ENCODE measurements around the gene GUCY2D. TPM values are rescaled to one million over a fixed set of nuclear protein-coding genes. Genes with fewer than 3 reads are reported as not detected.
A peak's percentile ranks its signal among the peaks of the same experiment; 100 is the strongest.

GUCY2D gene
- total RNA-seq, 2 donors from 2014 or later: 1.2 to 1.6 TPM

DNA sequence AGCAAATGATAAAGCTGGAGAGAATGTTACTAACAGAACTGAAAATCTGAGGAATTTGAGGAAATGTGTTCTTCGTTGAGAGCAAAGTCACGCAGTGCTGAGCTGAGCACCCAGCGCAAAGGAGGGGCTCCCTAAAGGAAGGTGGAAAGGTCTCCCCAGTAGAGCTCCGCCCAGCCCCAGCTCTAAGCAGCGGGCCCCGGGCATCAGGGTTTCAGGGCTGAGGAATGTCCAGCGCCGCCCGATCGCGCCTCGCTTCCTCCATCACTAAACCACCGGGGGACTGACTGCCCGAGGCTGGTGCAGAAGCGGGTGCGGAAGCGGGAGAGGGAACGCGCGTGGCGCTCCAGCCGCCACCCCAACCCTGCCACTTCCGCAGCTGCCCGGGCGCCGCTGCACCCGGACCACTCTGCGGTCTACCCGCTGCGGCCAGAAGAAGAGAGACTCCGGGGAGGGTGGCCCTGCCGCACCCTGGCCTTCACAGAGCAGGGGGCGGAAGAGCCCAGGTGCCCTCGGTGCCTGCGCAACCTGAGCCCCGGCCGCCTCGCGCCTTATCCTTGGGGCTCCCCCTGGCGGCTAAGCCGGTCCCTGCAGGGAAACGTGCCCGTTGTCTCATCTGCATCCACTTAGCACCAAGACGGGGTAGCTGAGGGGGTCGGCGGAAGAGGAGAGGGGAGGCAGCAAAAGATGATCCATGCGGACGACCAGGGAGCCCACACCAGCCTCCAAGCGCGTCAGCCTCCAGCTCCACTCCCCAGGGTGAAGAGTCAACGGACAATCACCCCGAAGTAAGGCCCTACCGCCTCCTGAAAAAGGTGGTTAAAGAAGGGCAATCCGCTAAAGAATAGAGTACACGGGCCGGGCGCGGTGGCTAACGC, 12.4 kb upstream of the GUCY2D start:
- Mint-ChIP-seq H3K4me1 (peaks cover 6% of the 10 kb centered on the region), H3K27ac (no peak overlapping the region), H3K4me3 (peak overlapping the region; percentile 45), H3K36me3 (ENCODE audit: low read depth) (no peaks in the 10 kb centered on the region), H3K27me3 (ENCODE audit: insufficient read depth) (peaks cover 42% of the 10 kb centered on the region), H3K9me3 (peaks cover 3% of the 10 kb centered on the region)
- Histone ChIP-seq H3K9me3 (ENCODE audit: control insufficient read depth, low read length) (no peaks in the 10 kb centered on the region), H3K9ac (ENCODE audit: extremely low read depth, low read length, poor library complexity, severe bottlenecking) (peak overlapping the region; percentile 11), H3K4me3 (ENCODE audit: low read length) (peak overlapping the region; percentile 71), H3K27me3 (ENCODE audit: control insufficient read depth, insufficient read depth, low read length, poor library complexity, severe bottlenecking) (no peaks in the 10 kb centered on the region), H3K36me3 (ENCODE audit: control insufficient read depth, insufficient read depth, low read length) (no peaks in the 10 kb centered on the region), H3K27ac (ENCODE audit: low read depth, low read length) (no peak overlapping the region), H3K4me1 (ENCODE audit: control insufficient read depth, insufficient read depth, low read length) (no peaks in the 10 kb centered on the region)
- peak; percentile 100 for DNase-seq
- 16 to 26% methylated on average over 32 to 59 of the region's 59 CpGs for WGBS, 2 experiments (ENCODE audit: insufficient coverage in 1 of 2, insufficient read length in 1 of 2)
- peak; percentile 98 for TF ChIP-seq CTCF (conservative IDR thresholded peaks at IDR 0.05)

DNA sequence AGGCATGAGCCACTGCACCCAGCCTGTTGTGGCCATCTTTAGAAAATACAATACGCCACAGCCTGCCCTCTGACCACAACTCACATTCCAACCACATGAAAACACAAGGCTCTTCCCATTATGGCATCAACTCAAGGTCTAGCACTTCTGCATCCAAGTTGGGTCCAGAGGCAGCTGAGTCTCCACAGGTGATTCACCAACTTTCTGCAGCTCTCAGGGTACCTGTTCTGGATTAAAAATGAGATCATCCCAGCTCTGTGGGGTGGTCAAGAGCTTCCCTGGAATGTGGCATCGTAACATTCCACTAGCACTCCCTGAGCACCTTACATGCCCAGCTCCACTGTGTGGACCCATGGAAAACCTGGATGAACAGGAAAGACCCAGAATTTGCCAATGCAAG, 9.9 kb upstream of the GUCY2D start:
- no peak for DNase-seq
- H3K36me3 Mint-ChIP-seq (ENCODE audit: low read depth): no peaks in the 10 kb centered on the region
- H3K9me3 Mint-ChIP-seq: peaks cover 3% of the 10 kb centered on the region
- WGBS, 2 experiments (ENCODE audit: insufficient coverage in 1 of 2, insufficient read length in 1 of 2): 87 to 100% methylated on average over 2 of the region's 2 CpGs
- peaks cover 3% of the 10 kb centered on the region for H3K4me1 Mint-ChIP-seq
- H3K9me3 ChIP-seq (ENCODE audit: control insufficient read depth, low read length): no peaks in the 10 kb centered on the region
- no peaks in the 10 kb centered on the region for H3K27me3 ChIP-seq (ENCODE audit: control insufficient read depth, insufficient read depth, low read length, poor library complexity, severe bottlenecking)
- no peak for TF ChIP-seq CTCF (conservative IDR thresholded peaks at IDR 0.05)
- H3K4me3 ChIP-seq (ENCODE audit: low read length): no peak overlapping the region
- no peaks in the 10 kb centered on the region for H3K4me1 ChIP-seq (ENCODE audit: control insufficient read depth, insufficient read depth, low read length)
- peaks cover 37% of the 10 kb centered on the region for H3K27me3 Mint-ChIP-seq (ENCODE audit: insufficient read depth)
- H3K27ac ChIP-seq (ENCODE audit: low read depth, low read length): no peak overlapping the region
- no peaks in the 10 kb centered on the region for H3K36me3 ChIP-seq (ENCODE audit: control insufficient read depth, insufficient read depth, low read length)
- no peak overlapping the region for H3K9ac ChIP-seq (ENCODE audit: extremely low read depth, low read length, poor library complexity, severe bottlenecking)
- no peak overlapping the region for H3K4me3 Mint-ChIP-seq
- no peak overlapping the region for H3K27ac Mint-ChIP-seq

DNA sequence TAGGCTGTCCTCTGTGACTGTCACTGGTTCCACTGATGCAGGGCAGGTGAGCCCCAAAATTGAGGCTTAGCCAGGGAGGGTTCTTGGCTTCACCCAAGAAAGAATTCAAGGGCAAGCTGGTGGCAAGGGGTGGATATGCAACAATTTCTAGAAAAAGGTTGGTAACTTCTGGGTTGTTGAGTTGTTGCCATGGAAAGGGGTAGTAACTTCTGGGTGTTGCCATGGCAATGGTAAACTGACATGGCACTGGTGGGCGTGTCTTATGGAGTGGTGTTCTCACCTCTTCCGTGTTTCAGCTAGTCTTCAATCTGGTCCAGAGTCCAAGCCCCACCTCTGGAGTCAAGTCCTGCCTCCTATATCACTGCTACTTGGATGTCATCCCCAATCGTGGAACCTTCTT, 9.5 kb upstream of the GUCY2D start:
- no peak for DNase-seq
- Mint-ChIP-seq H3K27ac (peak overlapping the region; percentile 37), H3K27me3 (ENCODE audit: insufficient read depth) (peaks cover 33% of the 10 kb centered on the region), H3K4me3 (no peak overlapping the region), H3K9me3 (peaks cover 3% of the 10 kb centered on the region), H3K4me1 (peaks cover 2% of the 10 kb centered on the region), H3K36me3 (ENCODE audit: low read depth) (no peaks in the 10 kb centered on the region)
- whole genome bisulfite sequencing, 2 experiments (ENCODE audit: insufficient coverage in 1 of 2, insufficient read length in 1 of 2): 70 to 86% methylated on average over 1 to 3 of the region's 3 CpGs
- Histone ChIP-seq H3K36me3 (ENCODE audit: control insufficient read depth, insufficient read depth, low read length) (no peaks in the 10 kb centered on the region), H3K9me3 (ENCODE audit: control insufficient read depth, low read length) (no peaks in the 10 kb centered on the region), H3K9ac (ENCODE audit: extremely low read depth, low read length, poor library complexity, severe bottlenecking) (no peak overlapping the region), H3K4me3 (ENCODE audit: low read length) (no peak overlapping the region), H3K27me3 (ENCODE audit: control insufficient read depth, insufficient read depth, low read length, poor library complexity, severe bottlenecking) (no peaks in the 10 kb centered on the region), H3K27ac (ENCODE audit: low read depth, low read length) (no peak overlapping the region), H3K4me1 (ENCODE audit: control insufficient read depth, insufficient read depth, low read length) (no peaks in the 10 kb centered on the region)
- no peak for TF ChIP-seq CTCF (conservative IDR thresholded peaks at IDR 0.05)

Measured in endodermal cell (in vitro differentiated cells).